WTC11 (cell line): ENCODE measurements around the gene KRT4. TPM values are rescaled to one million over a fixed set of nuclear protein-coding genes. Genes with fewer than 3 reads are reported as not detected.

Source experiments
- ATAC-seq: fragments of 200-7000 bp; cut with Tn5 transposase; 2 replicates; pipeline ENCODE4 v1.10.0; 2021; ENCODE audit warnings: mild to moderate bottlenecking, moderate library complexity
- CTCF ChIA-PET: fragments of 300-600 bp; sonication (Branson Sonifier 250); formaldehyde crosslinking; loops from one replicate; lab custom pipeline; 2021; ENCODE audit warnings: antibody characterized with exemption; lab: Charles Lee
- POLR2A ChIA-PET: fragments of 350-600 bp; sonication (Branson Sonifier 250); formaldehyde crosslinking; loops from one replicate; lab custom pipeline; 2021; ENCODE audit warnings: antibody characterized with exemption; lab: Charles Lee
- DNase-seq: peaks from one replicate; pipeline ENCODE4 v3.0.0; 2021; ENCODE audit warnings: low spot score
- H3K27ac Mint-ChIP-seq: 2 replicates; pipeline ENCODE4 v1.8.0; 2021; ENCODE audit warnings: mixed read lengths
- H3K27me3 Mint-ChIP-seq: 2 replicates; pipeline ENCODE4 v1.8.0; 2021; ENCODE audit warnings: low read depth, mild to moderate bottlenecking, moderate library complexity, mixed read lengths
- H3K36me3 Mint-ChIP-seq: 2 replicates; pipeline ENCODE4 v1.8.0; 2021; ENCODE audit warnings: mixed read lengths
- H3K4me1 Mint-ChIP-seq: 2 replicates; pipeline ENCODE4 v1.8.0; 2022; ENCODE audit warnings: mixed read lengths
- H3K4me3 Mint-ChIP-seq: 2 replicates; pipeline ENCODE4 v1.8.0; 2021; ENCODE audit warnings: mild to moderate bottlenecking, moderate library complexity, mixed read lengths
- H3K9me3 Mint-ChIP-seq: 2 replicates; pipeline ENCODE4 v1.8.0; 2021; ENCODE audit warnings: mixed read lengths
- EMX1 ChIP-seq: fragments of 250-450 bp; sonication (Bioruptor Pico); IDR thresholded peaks from 2 replicates; pipeline ENCODE4 v1.8.0; 2021; ENCODE audit warnings: mild to moderate bottlenecking
- FOXK1 ChIP-seq: sonication (generic); formaldehyde crosslinking; IDR thresholded peaks from 2 replicates; pipeline ENCODE4 v1.8.0; 2022; ENCODE audit warnings: mild to moderate bottlenecking, moderate library complexity, missing genetic modification reagents
- NFE2L1 ChIP-seq: sonication (generic); formaldehyde crosslinking; IDR thresholded peaks from 2 replicates; pipeline ENCODE4 v1.8.1; 2023; ENCODE audit warnings: missing genetic modification reagents
- NR2C2 ChIP-seq: sonication (generic); formaldehyde crosslinking; IDR thresholded peaks from 2 replicates; pipeline ENCODE4 v1.8.0; 2022; ENCODE audit warnings: mild to moderate bottlenecking, missing genetic modification reagents
- SP1 ChIP-seq: sonication (generic); formaldehyde crosslinking; conservative IDR thresholded peaks from 2 replicates; pipeline ENCODE4 v1.8.1; 2022; ENCODE audit warnings: missing genetic modification reagents
- ZNF219 ChIP-seq: sonication (generic); formaldehyde crosslinking; IDR thresholded peaks from 2 replicates; pipeline ENCODE4 v1.8.0; 2023; ENCODE audit warnings: missing genetic modification reagents, mild to moderate bottlenecking, borderline replicate concordance
- ZNF423 ChIP-seq: fragments of 250-450 bp; sonication (Bioruptor Pico); IDR thresholded peaks from 2 replicates; pipeline ENCODE4 v2.1.2; 2022; ENCODE audit warnings: mild to moderate bottlenecking, moderate library complexity
- total RNA-seq: library from RNA; stranded (reverse); gene quantifications from 3 replicates; pipeline ENCODE4 v1.2.3, GENCODE V29; 2021
- TF ChIP-seq, protein P1 (sequence below): sonication (generic); formaldehyde crosslinking; IDR thresholded peaks from 2 replicates; pipeline ENCODE4 v1.8.1; 2023; ENCODE audit warnings: mild to moderate bottlenecking, missing genetic modification reagents, moderate library complexity
- TF ChIP-seq, protein P2 (sequence below): sonication (generic); formaldehyde crosslinking; IDR thresholded peaks from 2 replicates; pipeline ENCODE4 v1.8.1; 2023; ENCODE audit warnings: mild to moderate bottlenecking, moderate library complexity, missing genetic modification reagents
- TF ChIP-seq, protein P3 (sequence below): sonication (generic); formaldehyde crosslinking; IDR thresholded peaks from 2 replicates; pipeline ENCODE4 v1.8.0; 2022; ENCODE audit warnings: mild to moderate bottlenecking, missing genetic modification reagents
- TF ChIP-seq, protein P4 (sequence below): sonication (generic); formaldehyde crosslinking; IDR thresholded peaks from 2 replicates; pipeline ENCODE4 v1.8.0; 2023; ENCODE audit warnings: mild to moderate bottlenecking, missing genetic modification reagents
- TF ChIP-seq, protein P5 (sequence below): sonication (generic); formaldehyde crosslinking; IDR thresholded peaks from 2 replicates; pipeline ENCODE4 v1.8.1; 2022; ENCODE audit warnings: low read depth, missing genetic modification reagents, borderline replicate concordance

Gene KRT4
- total RNA-seq, 1 experiment from 2014 or later, result not detected

DNA sequence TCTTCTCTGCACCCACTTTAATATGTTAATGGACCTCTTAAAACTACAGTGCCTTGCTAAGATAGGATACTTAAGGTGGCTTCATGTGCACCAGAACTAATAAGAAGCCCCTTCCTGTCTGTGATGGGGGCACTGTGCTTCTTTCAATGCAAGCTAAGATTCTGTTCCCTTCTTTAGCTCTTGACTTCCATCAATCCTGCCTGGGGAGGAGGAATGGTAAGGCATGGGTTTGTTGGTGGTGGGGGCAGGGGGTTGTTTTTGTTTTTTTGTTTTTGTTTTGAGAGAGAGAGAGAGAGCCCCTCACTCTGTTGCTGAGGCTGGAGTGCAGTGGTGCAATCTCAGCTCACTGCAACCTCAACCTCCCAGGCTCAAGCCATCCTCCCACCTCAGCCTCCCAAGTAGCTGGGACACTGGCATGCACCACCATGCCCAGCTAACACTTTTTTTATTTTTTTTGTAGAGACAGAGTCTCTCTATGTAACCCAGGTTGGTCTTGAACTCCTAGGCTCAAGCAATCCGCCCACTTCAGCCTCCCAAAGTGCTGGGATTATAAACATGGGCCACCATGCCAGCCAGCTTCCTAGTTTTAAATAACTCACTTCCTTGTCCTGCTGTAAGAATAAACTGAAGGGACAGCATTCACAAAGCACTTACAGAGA is 13.5 kb downstream of the KRT4 start:
- DNase-seq (no peak), ATAC-seq (no peak)
- ChIA-PET CTCF (interaction anchor here (0.8 to 2.3 kb wide), 3 partner anchors 65 to 378 kb away, joined by 3 to 10 read pairs (median 4); no protein-coding TSS in a partner anchor), POLR2A (no interaction called here)
- Mint-ChIP-seq H3K36me3 (no peaks in the 10 kb centered on the region), H3K4me1 (peaks cover 44% of the 10 kb centered on the region), H3K27me3 (no peaks in the 10 kb centered on the region), H3K27ac (no peak overlapping the region), H3K9me3 (no peaks in the 10 kb centered on the region), H3K4me3 (no peak overlapping the region)
- TF ChIP-seq FOXK1 (CRISPR knock-in tag) (no peak), NR2C2 (CRISPR knock-in tag) (no peak), EMX1 (no peak), NFE2L1 (CRISPR knock-in tag) (no peak), SP1 (CRISPR knock-in tag) (no peak)
- TF ChIP-seq, protein P1, sequence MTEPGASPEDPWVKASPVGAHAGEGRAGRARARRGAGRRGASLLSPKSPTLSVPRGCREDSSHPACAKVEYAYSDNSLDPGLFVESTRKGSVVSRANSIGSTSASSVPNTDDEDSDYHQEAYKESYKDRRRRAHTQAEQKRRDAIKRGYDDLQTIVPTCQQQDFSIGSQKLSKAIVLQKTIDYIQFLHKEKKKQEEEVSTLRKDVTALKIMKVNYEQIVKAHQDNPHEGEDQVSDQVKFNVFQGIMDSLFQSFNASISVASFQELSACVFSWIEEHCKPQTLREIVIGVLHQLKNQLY (CRISPR knock-in tag), result no peak
- TF ChIP-seq, protein P2, sequence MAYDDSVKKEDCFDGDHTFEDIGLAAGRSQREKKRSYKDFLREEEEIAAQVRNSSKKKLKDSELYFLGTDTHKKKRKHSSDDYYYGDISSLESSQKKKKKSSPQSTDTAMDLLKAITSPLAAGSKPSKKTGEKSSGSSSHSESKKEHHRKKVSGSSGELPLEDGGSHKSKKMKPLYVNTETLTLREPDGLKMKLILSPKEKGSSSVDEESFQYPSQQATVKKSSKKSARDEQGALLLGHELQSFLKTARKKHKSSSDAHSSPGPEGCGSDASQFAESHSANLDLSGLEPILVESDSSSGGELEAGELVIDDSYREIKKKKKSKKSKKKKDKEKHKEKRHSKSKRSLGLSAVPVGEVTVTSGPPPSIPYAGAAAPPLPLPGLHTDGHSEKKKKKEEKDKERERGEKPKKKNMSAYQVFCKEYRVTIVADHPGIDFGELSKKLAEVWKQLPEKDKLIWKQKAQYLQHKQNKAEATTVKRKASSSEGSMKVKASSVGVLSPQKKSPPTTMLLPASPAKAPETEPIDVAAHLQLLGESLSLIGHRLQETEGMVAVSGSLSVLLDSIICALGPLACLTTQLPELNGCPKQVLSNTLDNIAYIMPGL (CRISPR knock-in tag), result no peak
- TF ChIP-seq, protein P3, sequence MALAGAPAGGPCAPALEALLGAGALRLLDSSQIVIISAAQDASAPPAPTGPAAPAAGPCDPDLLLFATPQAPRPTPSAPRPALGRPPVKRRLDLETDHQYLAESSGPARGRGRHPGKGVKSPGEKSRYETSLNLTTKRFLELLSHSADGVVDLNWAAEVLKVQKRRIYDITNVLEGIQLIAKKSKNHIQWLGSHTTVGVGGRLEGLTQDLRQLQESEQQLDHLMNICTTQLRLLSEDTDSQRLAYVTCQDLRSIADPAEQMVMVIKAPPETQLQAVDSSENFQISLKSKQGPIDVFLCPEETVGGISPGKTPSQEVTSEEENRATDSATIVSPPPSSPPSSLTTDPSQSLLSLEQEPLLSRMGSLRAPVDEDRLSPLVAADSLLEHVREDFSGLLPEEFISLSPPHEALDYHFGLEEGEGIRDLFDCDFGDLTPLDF (CRISPR knock-in tag), result no peak
- TF ChIP-seq, protein P4, sequence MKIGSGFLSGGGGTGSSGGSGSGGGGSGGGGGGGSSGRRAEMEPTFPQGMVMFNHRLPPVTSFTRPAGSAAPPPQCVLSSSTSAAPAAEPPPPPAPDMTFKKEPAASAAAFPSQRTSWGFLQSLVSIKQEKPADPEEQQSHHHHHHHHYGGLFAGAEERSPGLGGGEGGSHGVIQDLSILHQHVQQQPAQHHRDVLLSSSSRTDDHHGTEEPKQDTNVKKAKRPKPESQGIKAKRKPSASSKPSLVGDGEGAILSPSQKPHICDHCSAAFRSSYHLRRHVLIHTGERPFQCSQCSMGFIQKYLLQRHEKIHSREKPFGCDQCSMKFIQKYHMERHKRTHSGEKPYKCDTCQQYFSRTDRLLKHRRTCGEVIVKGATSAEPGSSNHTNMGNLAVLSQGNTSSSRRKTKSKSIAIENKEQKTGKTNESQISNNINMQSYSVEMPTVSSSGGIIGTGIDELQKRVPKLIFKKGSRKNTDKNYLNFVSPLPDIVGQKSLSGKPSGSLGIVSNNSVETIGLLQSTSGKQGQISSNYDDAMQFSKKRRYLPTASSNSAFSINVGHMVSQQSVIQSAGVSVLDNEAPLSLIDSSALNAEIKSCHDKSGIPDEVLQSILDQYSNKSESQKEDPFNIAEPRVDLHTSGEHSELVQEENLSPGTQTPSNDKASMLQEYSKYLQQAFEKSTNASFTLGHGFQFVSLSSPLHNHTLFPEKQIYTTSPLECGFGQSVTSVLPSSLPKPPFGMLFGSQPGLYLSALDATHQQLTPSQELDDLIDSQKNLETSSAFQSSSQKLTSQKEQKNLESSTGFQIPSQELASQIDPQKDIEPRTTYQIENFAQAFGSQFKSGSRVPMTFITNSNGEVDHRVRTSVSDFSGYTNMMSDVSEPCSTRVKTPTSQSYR (CRISPR knock-in tag), result no peak
- TF ChIP-seq, protein P5, sequence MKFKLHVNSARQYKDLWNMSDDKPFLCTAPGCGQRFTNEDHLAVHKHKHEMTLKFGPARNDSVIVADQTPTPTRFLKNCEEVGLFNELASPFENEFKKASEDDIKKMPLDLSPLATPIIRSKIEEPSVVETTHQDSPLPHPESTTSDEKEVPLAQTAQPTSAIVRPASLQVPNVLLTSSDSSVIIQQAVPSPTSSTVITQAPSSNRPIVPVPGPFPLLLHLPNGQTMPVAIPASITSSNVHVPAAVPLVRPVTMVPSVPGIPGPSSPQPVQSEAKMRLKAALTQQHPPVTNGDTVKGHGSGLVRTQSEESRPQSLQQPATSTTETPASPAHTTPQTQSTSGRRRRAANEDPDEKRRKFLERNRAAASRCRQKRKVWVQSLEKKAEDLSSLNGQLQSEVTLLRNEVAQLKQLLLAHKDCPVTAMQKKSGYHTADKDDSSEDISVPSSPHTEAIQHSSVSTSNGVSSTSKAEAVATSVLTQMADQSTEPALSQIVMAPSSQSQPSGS (CRISPR knock-in tag), result no peak

DNA sequence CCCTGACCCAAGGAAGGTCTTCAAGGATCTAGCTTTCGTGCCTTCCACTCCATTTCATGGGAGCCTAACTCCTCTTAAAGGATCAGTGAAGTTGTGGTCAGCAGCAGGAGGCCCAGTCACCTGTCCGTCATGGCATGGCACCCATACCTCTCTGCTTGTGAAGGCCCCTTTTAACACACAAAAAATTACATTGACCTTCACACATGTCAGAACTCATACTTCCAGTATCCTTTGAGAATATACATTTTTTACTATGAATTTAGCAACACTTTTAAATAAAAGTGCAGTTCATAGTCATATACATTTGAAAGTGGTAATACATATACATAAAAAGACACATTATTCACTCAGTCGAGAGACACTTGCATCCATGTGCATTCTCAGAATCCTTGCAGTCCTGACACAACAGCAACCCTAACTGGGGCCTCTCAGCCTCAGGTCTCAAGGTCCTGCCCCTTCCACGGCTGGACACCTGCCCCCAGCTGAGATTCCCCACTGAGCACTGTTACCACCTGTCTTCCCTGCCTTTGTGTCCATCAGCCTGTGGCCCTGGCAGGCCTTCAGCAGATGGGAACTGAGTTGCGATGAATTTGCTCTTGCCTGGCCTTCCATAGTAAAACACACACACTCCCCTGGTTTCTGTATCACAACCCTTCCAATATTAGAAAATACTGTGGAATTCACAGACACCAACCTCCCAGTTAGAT is 14.3 kb downstream of the KRT4 start:
- Mint-ChIP-seq H3K36me3 (no peaks in the 10 kb centered on the region), H3K4me3 (no peak overlapping the region), H3K9me3 (no peaks in the 10 kb centered on the region), H3K4me1 (peaks cover 37% of the 10 kb centered on the region), H3K27me3 (no peaks in the 10 kb centered on the region), H3K27ac (no peak overlapping the region)
- no peak for DNase-seq
- ChIA-PET POLR2A (no interaction called here), CTCF (interaction anchor here (0.7 to 2.3 kb wide), 4 partner anchors 17 to 377 kb away, joined by 3 to 10 read pairs (median 4); no protein-coding TSS in a partner anchor)
- no peak for TF ChIP-seq ZNF219 (CRISPR knock-in tag)
- TF ChIP-seq ZNF423 (CRISPR knock-in tag), result peak; percentile 91
- ATAC-seq, result no peak
